MM.1S (cell line): ENCODE results near the gene SP6.

Source experiments
- DNase-seq: peaks from one replicate; pipeline ENCODE4 v3.0.0-alpha.2; 2015
- H2AFZ ChIP-seq: fragments of 300-600 bp; sonication (generic); 2 replicates; pipeline ENCODE4 v1.6.0; 2016; ENCODE audit warnings: antibody characterized with exemption, low read length
- H3F3A ChIP-seq: fragments of 300-600 bp; sonication (generic); 2 replicates; pipeline ENCODE4 v1.6.1; 2016; ENCODE audit warnings: mild to moderate bottlenecking, antibody characterized with exemption, low read length, moderate library complexity, mixed read lengths; ENCODE audit not compliant: insufficient read depth
- H3K27ac ChIP-seq: fragments of 300-600 bp; sonication (generic); 2 replicates; pipeline ENCODE4 v1.5.1; 2016; ENCODE audit warnings: mild to moderate bottlenecking, low read length
- H3K27me3 ChIP-seq: fragments of 300-600 bp; sonication (generic); replicated peaks from 2 replicates; pipeline ENCODE4 v1.6.0; 2016; ENCODE audit warnings: low read length; ENCODE audit not compliant: insufficient read depth
- H3K36me3 ChIP-seq: fragments of 300-600 bp; sonication (generic); replicated peaks from 2 replicates; pipeline ENCODE4 v1.6.1; 2016; ENCODE audit warnings: mild to moderate bottlenecking, low read length, mixed read lengths; ENCODE audit not compliant: insufficient read depth
- H3K4me1 ChIP-seq: fragments of 300-600 bp; sonication (generic); 2 replicates; pipeline ENCODE4 v1.6.1; 2016; ENCODE audit warnings: low read length, mixed read lengths
- H3K4me2 ChIP-seq: fragments of 300-600 bp; sonication (generic); 2 replicates; pipeline ENCODE4 v1.6.0; 2016; ENCODE audit warnings: low read depth, low read length
- H3K4me3 ChIP-seq: fragments of 300-600 bp; sonication (generic); 2 replicates; pipeline ENCODE4 v1.5.1; 2016; ENCODE audit warnings: low read length, mixed read lengths
- H3K79me2 ChIP-seq: fragments of 300-600 bp; sonication (generic); 2 replicates; pipeline ENCODE4 v1.6.1; 2016; ENCODE audit warnings: mixed run types, low read length, mixed read lengths
- H3K9ac ChIP-seq: fragments of 300-600 bp; sonication (generic); 2 replicates; pipeline ENCODE4 v1.6.1; 2016; ENCODE audit warnings: low read length, mixed read lengths
- H3K9me2 ChIP-seq: fragments of 300-600 bp; sonication (generic); replicated peaks from 2 replicates; pipeline ENCODE4 v1.6.1; 2016; ENCODE audit warnings: mild to moderate bottlenecking, low read length, mixed read lengths; ENCODE audit not compliant: insufficient read depth
- H3K9me3 ChIP-seq: fragments of 300-600 bp; sonication (generic); replicated peaks from 2 replicates; pipeline ENCODE4 v1.6.1; 2016; ENCODE audit warnings: mild to moderate bottlenecking, low read length, mixed read lengths; ENCODE audit not compliant: insufficient read depth
- H4K20me1 ChIP-seq: fragments of 300-600 bp; sonication (generic); 2 replicates; pipeline ENCODE4 v1.6.1; 2016; ENCODE audit warnings: mild to moderate bottlenecking, low read length, moderate library complexity, mixed read lengths; ENCODE audit not compliant: insufficient read depth
- CTCF ChIP-seq: fragments of 300-600 bp; sonication (generic); IDR thresholded peaks from 2 replicates; pipeline ENCODE4 v1.5.1; 2016; ENCODE audit warnings: antibody characterized with exemption, low read length, mixed read lengths
- EZH2 ChIP-seq: fragments of 300-600 bp; sonication (generic); optimal IDR thresholded peaks from 2 replicates; pipeline ENCODE3; 2017; ENCODE audit warnings: low read depth, mild to moderate bottlenecking, antibody characterized with exemption, low read length, mixed read lengths
- EZH2phosphoT487 ChIP-seq: fragments of 300-600 bp; sonication (generic); IDR thresholded peaks from 2 replicates; pipeline ENCODE4 v1.6.1; 2018; ENCODE audit warnings: antibody characterized with exemption, low read length

Gene SP6

GRCh38 chr17:47856830-47857229 is 5.9 kb upstream of the SP6 start:
- Histone ChIP-seq H3K79me2 (no peaks in the 10 kb centered on the region), H3K27ac (no peak overlapping the region), H3K4me1 (no peaks in the 10 kb centered on the region), H3K9me3 (no peaks in the 10 kb centered on the region), H3K9me2 (no peaks in the 10 kb centered on the region), H3K27me3 (peaks cover 92% of the 10 kb centered on the region), H3K4me3 (no peak overlapping the region), H3K4me2 (no peak overlapping the region), H3K36me3 (no peaks in the 10 kb centered on the region), H4K20me1 (no peaks in the 10 kb centered on the region), H2AFZ (no peak overlapping the region), H3K9ac (no peak overlapping the region), H3F3A (no peaks in the 10 kb centered on the region)
- DNase-seq: no peak
- TF ChIP-seq EZH2phosphoT487 (no peak), CTCF (no peak), EZH2 (no peak)

GRCh38 chr17:47855737-47856136 is 4.8 kb upstream of the SP6 start:
- no peaks in the 10 kb centered on the region for H3K4me1 ChIP-seq
- no peaks in the 10 kb centered on the region for H3K9me3 ChIP-seq
- no peaks in the 10 kb centered on the region for H3F3A ChIP-seq
- no peaks in the 10 kb centered on the region for H3K9me2 ChIP-seq
- H3K4me2 ChIP-seq: no peak overlapping the region
- no peak overlapping the region for H2AFZ ChIP-seq
- H3K27ac ChIP-seq: no peak overlapping the region
- no peak overlapping the region for H3K9ac ChIP-seq
- no peaks in the 10 kb centered on the region for H4K20me1 ChIP-seq
- TF ChIP-seq EZH2phosphoT487 (no peak), EZH2 (no peak), CTCF (no peak)
- no peak overlapping the region for H3K4me3 ChIP-seq
- H3K36me3 ChIP-seq: no peaks in the 10 kb centered on the region
- H3K79me2 ChIP-seq: no peaks in the 10 kb centered on the region
- H3K27me3 ChIP-seq: peaks cover 94% of the 10 kb centered on the region
- no peak for DNase-seq

- no peak overlapping the region for H3K9ac ChIP-seq
- TF ChIP-seq CTCF (no peak), EZH2phosphoT487 (no peak), EZH2 (no peak)
- no peak overlapping the region for H3K4me3 ChIP-seq
- H3F3A ChIP-seq: no peaks in the 10 kb centered on the region
- no peak overlapping the region for H3K27ac ChIP-seq
- H4K20me1 ChIP-seq: no peaks in the 10 kb centered on the region
- H3K27me3 ChIP-seq: peaks cover 96% of the 10 kb centered on the region
- no peak for DNase-seq
- H3K9me3 ChIP-seq: no peaks in the 10 kb centered on the region
- H2AFZ ChIP-seq: no peak overlapping the region
- H3K9me2 ChIP-seq: no peaks in the 10 kb centered on the region
- H3K36me3 ChIP-seq: no peaks in the 10 kb centered on the region
- no peak overlapping the region for H3K4me2 ChIP-seq
- H3K4me1 ChIP-seq: no peaks in the 10 kb centered on the region
- no peaks in the 10 kb centered on the region for H3K79me2 ChIP-seq
Measured at GRCh38 chr17:47853616-47854015, 2.7 kb upstream of the SP6 start.
